Activated T-helper 1 cell treated with anti-CD3 and anti-CD28 coated beads, Interleukin-12 subunit alpha, Interleukin-12 subunit beta, Interleukin-2, Interleukin-4 antibody, amounts not matched to agents 30 ng/mL and 10 ng/mL and 1 ng/mL, durations not matched to agents 14 hours and 24 hours and 36 hours (primary cell): Measurements from ENCODE around the gene NGEF. TPM values are rescaled to one million over a fixed set of nuclear protein-coding genes. Genes with fewer than 3 reads are reported as not detected.

Source experiments
- DNase-seq: peaks from one replicate; pipeline ENCODE4 v3.0.0; 2021; ENCODE audit warnings: low spot score
- H3K27ac Mint-ChIP-seq: one replicate; pipeline ENCODE4 v1.8.0; 2021; ENCODE audit warnings: mild to moderate bottlenecking, mixed read lengths
- H3K27me3 Mint-ChIP-seq: one replicate; pipeline ENCODE4 v1.8.0; 2022; ENCODE audit warnings: mild to moderate bottlenecking, moderate library complexity, mixed read lengths; ENCODE audit not compliant: insufficient read depth
- H3K36me3 Mint-ChIP-seq: one replicate; pipeline ENCODE4 v1.8.0; 2021; ENCODE audit warnings: low read depth, mixed read lengths
- H3K4me1 Mint-ChIP-seq: one replicate; pipeline ENCODE4 v1.8.0; 2021; ENCODE audit warnings: low read depth, mixed read lengths
- H3K4me3 Mint-ChIP-seq: one replicate; pipeline ENCODE4 v1.8.0; 2021; ENCODE audit warnings: mild to moderate bottlenecking, moderate library complexity, mixed read lengths
- H3K9me3 Mint-ChIP-seq: one replicate; pipeline ENCODE4 v1.8.0; 2021; ENCODE audit warnings: mixed read lengths
- intact Hi-C: fragments of 100-400 bp; cut with micrococcal nuclease; formaldehyde crosslinking; loops from one replicate; pipeline ENCODE4 v1.15.1; 2024
- total RNA-seq: library from RNA; stranded (reverse); gene quantifications from 2 replicates; pipeline ENCODE4 v1.2.3, GENCODE V29; 2022

The NGEF gene
- total RNA-seq, 1 donor from 2014 or later, result 0.21 TPM

GRCh38 chr2:232876978-232877441, 136.0 kb downstream of the NGEF start:
- Mint-ChIP-seq H3K27me3 (peaks cover 14% of the 10 kb centered on the region), H3K4me1 (no peaks in the 10 kb centered on the region), H3K36me3 (no peaks in the 10 kb centered on the region), H3K27ac (no peak overlapping the region), H3K9me3 (no peaks in the 10 kb centered on the region), H3K4me3 (peak overlapping the region; percentile 72)
- DNase-seq, result no peak
- intact Hi-C loops, result no loop called here

- Mint-ChIP-seq H3K4me3 (peak overlapping the region; percentile 54), H3K27me3 (peaks cover 14% of the 10 kb centered on the region), H3K9me3 (no peaks in the 10 kb centered on the region), H3K27ac (no peak overlapping the region), H3K4me1 (no peaks in the 10 kb centered on the region), H3K36me3 (no peaks in the 10 kb centered on the region)
- intact Hi-C loops, result no loop called here
- DNase-seq, result peak; percentile 7
Observed at GRCh38 chr2:232876161-232876977, 136.7 kb downstream of the NGEF start.

GRCh38 chr2:232875256-232876121, 137.6 kb downstream of the NGEF start:
- intact Hi-C loops, result no loop called here
- Mint-ChIP-seq H3K4me3 (peak overlapping the region; percentile 73), H3K36me3 (no peaks in the 10 kb centered on the region), H3K27ac (peak overlapping the region; percentile 71), H3K9me3 (no peaks in the 10 kb centered on the region), H3K4me1 (no peaks in the 10 kb centered on the region), H3K27me3 (peaks cover 14% of the 10 kb centered on the region)
- no peak for DNase-seq

GRCh38 chr2:232874677-232875223, 138.3 kb downstream of the NGEF start:
- Mint-ChIP-seq H3K9me3 (no peaks in the 10 kb centered on the region), H3K36me3 (no peaks in the 10 kb centered on the region), H3K4me1 (no peaks in the 10 kb centered on the region), H3K27ac (peak overlapping the region; percentile 71), H3K4me3 (peak overlapping the region; percentile 73), H3K27me3 (peaks cover 14% of the 10 kb centered on the region)
- intact Hi-C loops, result no loop called here
- DNase-seq, result no peak

GRCh38 chr2:232873909-232874641, 139.0 kb downstream of the NGEF start:
- intact Hi-C loops, result no loop called here
- H3K9me3 Mint-ChIP-seq, result no peaks in the 10 kb centered on the region
- H3K27ac Mint-ChIP-seq, result no peak overlapping the region
- no peak overlapping the region for H3K4me3 Mint-ChIP-seq
- H3K4me1 Mint-ChIP-seq, result no peaks in the 10 kb centered on the region
- DNase-seq, result no peak
- peaks cover 14% of the 10 kb centered on the region for H3K27me3 Mint-ChIP-seq
- H3K36me3 Mint-ChIP-seq, result no peaks in the 10 kb centered on the region

- Mint-ChIP-seq H3K27ac (no peak overlapping the region), H3K9me3 (no peaks in the 10 kb centered on the region), H3K4me3 (no peak overlapping the region), H3K27me3 (peaks cover 14% of the 10 kb centered on the region), H3K4me1 (no peaks in the 10 kb centered on the region), H3K36me3 (no peaks in the 10 kb centered on the region)
- intact Hi-C loops, result no loop called here
- DNase-seq, result no peak
Observed at GRCh38 chr2:232873292-232873908, 139.7 kb downstream of the NGEF start.

- intact Hi-C loops, result no loop called here
- peak overlapping the region; percentile 34 for H3K27ac Mint-ChIP-seq
- H3K27me3 Mint-ChIP-seq, result peaks cover 12% of the 10 kb centered on the region
- H3K9me3 Mint-ChIP-seq, result no peaks in the 10 kb centered on the region
- no peaks in the 10 kb centered on the region for H3K4me1 Mint-ChIP-seq
- no peak overlapping the region for H3K4me3 Mint-ChIP-seq
- DNase-seq, result no peak
- no peaks in the 10 kb centered on the region for H3K36me3 Mint-ChIP-seq
Observed at GRCh38 chr2:232872826-232873225, 140.2 kb downstream of the NGEF start.

- Mint-ChIP-seq H3K9me3 (no peaks in the 10 kb centered on the region), H3K27ac (peak overlapping the region; percentile 34), H3K27me3 (peaks cover 9% of the 10 kb centered on the region), H3K4me3 (no peak overlapping the region), H3K36me3 (no peaks in the 10 kb centered on the region), H3K4me1 (no peaks in the 10 kb centered on the region)
- no peak for DNase-seq
- intact Hi-C loops, result no loop called here
Observed at GRCh38 chr2:232871835-232872736, 141.0 kb downstream of the NGEF start.

GRCh38 chr2:232871418-232871834, 141.6 kb downstream of the NGEF start:
- DNase-seq, result no peak
- Mint-ChIP-seq H3K27ac (no peak overlapping the region), H3K36me3 (no peaks in the 10 kb centered on the region), H3K27me3 (peaks cover 9% of the 10 kb centered on the region), H3K4me1 (no peaks in the 10 kb centered on the region), H3K9me3 (no peaks in the 10 kb centered on the region), H3K4me3 (no peak overlapping the region)
- intact Hi-C loops, result no loop called here

- intact Hi-C loops, result no loop called here
- no peaks in the 10 kb centered on the region for H3K9me3 Mint-ChIP-seq
- no peaks in the 10 kb centered on the region for H3K36me3 Mint-ChIP-seq
- H3K4me1 Mint-ChIP-seq, result no peaks in the 10 kb centered on the region
- no peak for DNase-seq
- peaks cover 9% of the 10 kb centered on the region for H3K27me3 Mint-ChIP-seq
- no peak overlapping the region for H3K4me3 Mint-ChIP-seq
- H3K27ac Mint-ChIP-seq, result no peak overlapping the region
Observed at GRCh38 chr2:232870766-232871371, 142.2 kb downstream of the NGEF start.

- H3K4me3 Mint-ChIP-seq, result no peak within 1 kb of the TSS
- H3K9me3 Mint-ChIP-seq, result no peaks in the 10 kb centered on the region
- peaks cover 3% of the 10 kb centered on the region for H3K27me3 Mint-ChIP-seq
- H3K36me3 Mint-ChIP-seq, result no peaks in the 10 kb centered on the region
- intact Hi-C loops, result no loop called here
- no peak within 1 kb of the TSS for H3K27ac Mint-ChIP-seq
- H3K4me1 Mint-ChIP-seq, result no peaks in the 10 kb centered on the region
- DNase-seq, result no peak
Observed at GRCh38 chr2:232870018-232870765, 142.9 kb downstream of the NGEF start, which contains the start of gene SNORC. SNORC (plus strand) TSS chr2:232870264; CDS start chr2:232870342, 78 bp downstream.
